Breast epithelium (tissue), 3 donors: Measurements from ENCODE around the gene NEK6.

ENCODE experiments used
- POLR2A ChIP-seq: fragments of 450-650 bp; IDR thresholded peaks from one replicate; pipeline ENCODE4 v1.6.1; 2016; ENCODE audit warnings: antibody characterized with exemption, mild to moderate bottlenecking, moderate library complexity
- TF ChIP-seq, protein P1 (sequence below), 3 donors: fragments of 450-650 bp; IDR thresholded peaks; one replicate each; pipeline ENCODE4 v1.5.1; 2016 to 2017; ENCODE audit warnings: antibody characterized with exemption in 3 of 3, mild to moderate bottlenecking in 3 of 3, moderate library complexity in 3 of 3

- TF ChIP-seq, protein P1, sequence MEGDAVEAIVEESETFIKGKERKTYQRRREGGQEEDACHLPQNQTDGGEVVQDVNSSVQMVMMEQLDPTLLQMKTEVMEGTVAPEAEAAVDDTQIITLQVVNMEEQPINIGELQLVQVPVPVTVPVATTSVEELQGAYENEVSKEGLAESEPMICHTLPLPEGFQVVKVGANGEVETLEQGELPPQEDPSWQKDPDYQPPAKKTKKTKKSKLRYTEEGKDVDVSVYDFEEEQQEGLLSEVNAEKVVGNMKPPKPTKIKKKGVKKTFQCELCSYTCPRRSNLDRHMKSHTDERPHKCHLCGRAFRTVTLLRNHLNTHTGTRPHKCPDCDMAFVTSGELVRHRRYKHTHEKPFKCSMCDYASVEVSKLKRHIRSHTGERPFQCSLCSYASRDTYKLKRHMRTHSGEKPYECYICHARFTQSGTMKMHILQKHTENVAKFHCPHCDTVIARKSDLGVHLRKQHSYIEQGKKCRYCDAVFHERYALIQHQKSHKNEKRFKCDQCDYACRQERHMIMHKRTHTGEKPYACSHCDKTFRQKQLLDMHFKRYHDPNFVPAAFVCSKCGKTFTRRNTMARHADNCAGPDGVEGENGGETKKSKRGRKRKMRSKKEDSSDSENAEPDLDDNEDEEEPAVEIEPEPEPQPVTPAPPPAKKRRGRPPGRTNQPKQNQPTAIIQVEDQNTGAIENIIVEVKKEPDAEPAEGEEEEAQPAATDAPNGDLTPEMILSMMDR (IDR thresholded peaks at IDR 0.05): no peak
- no peak for TF ChIP-seq POLR2A
Measured at GRCh38 chr9:124390794-124391658, 133.3 kb downstream of the NEK6 start.
